HUES6 (cell line): ENCODE results near the gene IFNL3.
"Not testable (repeated sequence)": the region's sequence is repeated elsewhere in the genome, so short reads cannot be mapped to it uniquely, and the experiment has no call there.

Source experiments
- H3K27ac ChIP-seq: 2 replicates; pipeline ENCODE4 v1.7.0; 2013; ENCODE audit warnings: low read depth, mild to moderate bottlenecking, low read length, inconsistent platforms
- H3K27me3 ChIP-seq: 2 replicates; pipeline ENCODE4 v1.6.1; 2013; ENCODE audit warnings: low read length; ENCODE audit not compliant: control insufficient read depth, insufficient read depth
- H3K36me3 ChIP-seq: 2 replicates; pipeline ENCODE4 v1.6.1; 2013; ENCODE audit warnings: low read length; ENCODE audit not compliant: control insufficient read depth, insufficient read depth
- H3K4me1 ChIP-seq: 2 replicates; pipeline ENCODE4 v1.6.1; 2013; ENCODE audit warnings: low read length; ENCODE audit not compliant: control insufficient read depth, insufficient read depth
- H3K4me3 ChIP-seq: 2 replicates; pipeline ENCODE4 v1.5.1; 2013; ENCODE audit warnings: low read depth, low read length
- H3K9ac ChIP-seq: one replicate; pipeline ENCODE4 v1.6.1; 2013; ENCODE audit warnings: mild to moderate bottlenecking, low read length
- H3K9me3 ChIP-seq: 2 replicates; pipeline ENCODE4 v1.6.1; 2013; ENCODE audit warnings: low read depth, low read length; ENCODE audit not compliant: control insufficient read depth, insufficient read depth

Gene IFNL3

GRCh38 chr19:39268085-39268484, 23.3 kb upstream of the IFNL3 start, which contains the start of gene IFNL2:
IFNL2 (plus strand) TSS chr19:39268396; CDS start chr19:39268569, 173 bp downstream.
- H3K27me3 ChIP-seq, result peaks cover 65% of the 10 kb centered on the region
- H3K27ac ChIP-seq, H3K4me1 ChIP-seq, H3K36me3 ChIP-seq, H3K9me3 ChIP-seq, H3K9ac ChIP-seq, H3K4me3 ChIP-seq: not testable (repeated sequence)

GRCh38 chr19:39265321-39265916, 20.6 kb upstream of the IFNL3 start:
- Histone ChIP-seq H3K27ac (no peak overlapping the region), H3K27me3 (peaks cover 76% of the 10 kb centered on the region), H3K9ac (no peak overlapping the region), H3K9me3 (no peaks in the 10 kb centered on the region), H3K36me3 (no peaks in the 10 kb centered on the region), H3K4me3 (peak overlapping the region; percentile 49), H3K4me1 (peaks cover 5% of the 10 kb centered on the region)

GRCh38 chr19:39264306-39265290, 19.8 kb upstream of the IFNL3 start:
- H3K27me3 ChIP-seq, result peaks cover 70% of the 10 kb centered on the region
- no peak overlapping the region for H3K27ac ChIP-seq
- no peaks in the 10 kb centered on the region for H3K9me3 ChIP-seq

GRCh38 chr19:39263912-39264305, 19.1 kb upstream of the IFNL3 start:
- Histone ChIP-seq H3K4me1 (peaks cover 5% of the 10 kb centered on the region), H3K36me3 (no peaks in the 10 kb centered on the region), H3K27ac (no peak overlapping the region), H3K4me3 (peak overlapping the region; percentile 49), H3K9me3 (no peaks in the 10 kb centered on the region), H3K27me3 (peaks cover 64% of the 10 kb centered on the region), H3K9ac (no peak overlapping the region)

More at GRCh38 chr19:39264306-39265290, 19.8 kb upstream of the IFNL3 start:
- Histone ChIP-seq H3K9ac (no peak overlapping the region), H3K36me3 (no peaks in the 10 kb centered on the region), H3K4me1 (peaks cover 5% of the 10 kb centered on the region), H3K4me3 (peak overlapping the region; percentile 49)

GRCh38 chr19:39262496-39262895, 17.7 kb upstream of the IFNL3 start:
- H3K36me3 ChIP-seq, result no peaks in the 10 kb centered on the region

GRCh38 chr19:39261704-39262103, 16.9 kb upstream of the IFNL3 start:
- Histone ChIP-seq H3K27ac (no peak overlapping the region), H3K36me3 (no peaks in the 10 kb centered on the region), H3K4me3 (no peak overlapping the region), H3K4me1 (peaks cover 5% of the 10 kb centered on the region), H3K9ac (no peak overlapping the region), H3K27me3 (peaks cover 54% of the 10 kb centered on the region), H3K9me3 (no peaks in the 10 kb centered on the region)

More at GRCh38 chr19:39262496-39262895, 17.7 kb upstream of the IFNL3 start:
- Histone ChIP-seq H3K9ac (no peak overlapping the region), H3K4me3 (no peak overlapping the region), H3K27ac (no peak overlapping the region), H3K9me3 (no peaks in the 10 kb centered on the region), H3K4me1 (peaks cover 5% of the 10 kb centered on the region), H3K27me3 (peaks cover 60% of the 10 kb centered on the region)

GRCh38 chr19:39257227-39257626, 12.4 kb upstream of the IFNL3 start:
- H3K4me1 ChIP-seq, result no peaks in the 10 kb centered on the region
- no peak overlapping the region for H3K27ac ChIP-seq
- H3K36me3 ChIP-seq, result no peaks in the 10 kb centered on the region
- H3K4me3 ChIP-seq, result no peak overlapping the region
- no peaks in the 10 kb centered on the region for H3K9me3 ChIP-seq
- H3K9ac ChIP-seq, result no peak overlapping the region
- H3K27me3 ChIP-seq, result peaks cover 45% of the 10 kb centered on the region

GRCh38 chr19:39254531-39255345, 9.9 kb upstream of the IFNL3 start:
- no peak overlapping the region for H3K27ac ChIP-seq
- no peak overlapping the region for H3K4me3 ChIP-seq
- H3K9ac ChIP-seq, result no peak overlapping the region
- no peaks in the 10 kb centered on the region for H3K9me3 ChIP-seq
- H3K36me3 ChIP-seq, result no peaks in the 10 kb centered on the region
- peaks cover 53% of the 10 kb centered on the region for H3K27me3 ChIP-seq
- H3K4me1 ChIP-seq, result no peaks in the 10 kb centered on the region

- Histone ChIP-seq H3K9me3 (no peaks in the 10 kb centered on the region), H3K27ac (no peak overlapping the region), H3K36me3 (no peaks in the 10 kb centered on the region), H3K27me3 (peaks cover 64% of the 10 kb centered on the region), H3K4me1 (no peaks in the 10 kb centered on the region), H3K9ac (no peak overlapping the region), H3K4me3 (no peak overlapping the region)
Measured at GRCh38 chr19:39253374-39254149, 8.8 kb upstream of the IFNL3 start.

GRCh38 chr19:39252458-39252857, 7.7 kb upstream of the IFNL3 start:
- peaks cover 75% of the 10 kb centered on the region for H3K27me3 ChIP-seq
- H3K9ac ChIP-seq, result no peak overlapping the region
- H3K9me3 ChIP-seq, result no peaks in the 10 kb centered on the region
- peaks cover 6% of the 10 kb centered on the region; the same call in 1 of the 2 replicates for H3K4me1 ChIP-seq
- H3K27ac ChIP-seq, result no peak overlapping the region
- H3K36me3 ChIP-seq, result no peaks in the 10 kb centered on the region
- no peak overlapping the region for H3K4me3 ChIP-seq
